H1 (cell line): Measurements from ENCODE around the gene TRIM6. TPM values are rescaled to one million over a fixed set of nuclear protein-coding genes. Genes with fewer than 3 reads are reported as not detected.

Source experiments
- SAP30 ChIP-seq: fragments of 300-600 bp; sonication (generic); IDR thresholded peaks from 2 replicates; pipeline ENCODE4 v1.7.1; 2012; ENCODE audit warnings: low read length, moderate library complexity, mild to moderate bottlenecking, inconsistent platforms; ENCODE audit not compliant: insufficient read depth, insufficient replicate concordance
- polyA plus RNA-seq, 7 experiments: library from polyadenylated mRNA; depleted of rRNA in 3 of 7; stranded (reverse) in 5 of 7; unstranded in 2 of 7; fragments of >200 nt in 5 of 7; fragments of 200-250 nt in 2 of 7; gene quantifications; 1 replicate in 5 of 7; 2 replicates in 1 of 7; 4 replicates in 1 of 7; pipeline versions ENCODE4 v1.2.1 to v1.2.3, GENCODE V29; 2011 to 2013; ENCODE audit warnings: missing spikeins in 2 of 7, mixed read lengths in 2 of 7
- total RNA-seq: library from RNA; stranded (reverse); fragmentation: NEBNext Ultra II Directional; extraction: Animal tissue kit (Norgen Biotek cat#: 25700); gene quantifications from 2 replicates; pipeline ENCODE4 v1.2.1, GENCODE V29; 2021

TRIM6 gene
- total and polyA plus RNA-seq, 2 of the 8 experiments (the other 6 are each of a cell fraction or from before 2014, with no cell fraction given), result 21.6 to 23.3 TPM

GRCh38 chr11:5592615-5593014, 3.8 kb upstream of the TRIM6 start (continued):
- TF ChIP-seq SAP30, result no peak
